ENCODE results near the gene BICD2. TPM values are rescaled to one million over a fixed set of nuclear protein-coding genes. Genes with fewer than 3 reads are reported as not detected.

The BICD2 gene
- total and polyA plus RNA-seq, 4 donors = 32.3 to 38.0 (median 34.2) TPM

- Histone ChIP-seq H3K4me1 (ENCODE audit: control insufficient read depth, insufficient read depth, low read length) (peaks cover 38% of the 10 kb centered on the region), H3K36me3 (ENCODE audit: control insufficient read depth, insufficient read depth, low read length) (no peaks in the 10 kb centered on the region), H3K27ac (ENCODE audit: low read depth, low read length) (no peak overlapping the region), H3K4me3 (ENCODE audit: low read depth, low read length) (no peak overlapping the region), H3K9me3 (ENCODE audit: control insufficient read depth, insufficient read depth, low read length) (no peaks in the 10 kb centered on the region), H3K27me3 (ENCODE audit: control insufficient read depth, insufficient read depth, low read length) (no peaks in the 10 kb centered on the region)
- no peak for DNase-seq (ENCODE audit: low read depth in 4 of 6, low spot score in 6 of 6)
- WGBS (ENCODE audit: insufficient coverage) = no CpG with 5 or more reads among the region's 3 CpGs
These were observed 24.6 kb downstream of the BICD2 start for GRCh38 chr9:92740009-92740408.

GRCh38 chr9:92739346-92739970 is 25.2 kb downstream of the BICD2 start:
- no peak overlapping the region for H3K27ac ChIP-seq (ENCODE audit: low read depth, low read length)
- no peaks in the 10 kb centered on the region for H3K27me3 ChIP-seq (ENCODE audit: control insufficient read depth, insufficient read depth, low read length)
- H3K4me3 ChIP-seq (ENCODE audit: low read depth, low read length) = no peak overlapping the region
- H3K36me3 ChIP-seq (ENCODE audit: control insufficient read depth, insufficient read depth, low read length) = peaks cover 2% of the 10 kb centered on the region
- H3K4me1 ChIP-seq (ENCODE audit: control insufficient read depth, insufficient read depth, low read length) = peaks cover 40% of the 10 kb centered on the region
- no peaks in the 10 kb centered on the region for H3K9me3 ChIP-seq (ENCODE audit: control insufficient read depth, insufficient read depth, low read length)
- WGBS (ENCODE audit: insufficient coverage) = 85% methylated on average over 6 of the region's 11 CpGs
- no peak for DNase-seq (ENCODE audit: low read depth in 4 of 6, low spot score in 6 of 6)

- Histone ChIP-seq H3K9me3 (ENCODE audit: control insufficient read depth, insufficient read depth, low read length) (no peaks in the 10 kb centered on the region), H3K4me3 (ENCODE audit: low read depth, low read length) (no peak overlapping the region), H3K4me1 (ENCODE audit: control insufficient read depth, insufficient read depth, low read length) (peaks cover 40% of the 10 kb centered on the region), H3K27ac (ENCODE audit: low read depth, low read length) (no peak overlapping the region), H3K27me3 (ENCODE audit: control insufficient read depth, insufficient read depth, low read length) (no peaks in the 10 kb centered on the region), H3K36me3 (ENCODE audit: control insufficient read depth, insufficient read depth, low read length) (peaks cover 2% of the 10 kb centered on the region)
- 37% methylated on average over 2 of the region's 5 CpGs for WGBS (ENCODE audit: insufficient coverage)
- peak in 3 of 6 donors; percentile 12 to 65 (median 16) for DNase-seq (ENCODE audit: low read depth in 4 of 6, low spot score in 6 of 6)
These were observed 26.0 kb downstream of the BICD2 start for GRCh38 chr9:92738661-92739081.

- Histone ChIP-seq H3K36me3 (ENCODE audit: control insufficient read depth, insufficient read depth, low read length) (peaks cover 2% of the 10 kb centered on the region), H3K4me1 (ENCODE audit: control insufficient read depth, insufficient read depth, low read length) (peaks cover 40% of the 10 kb centered on the region), H3K27me3 (ENCODE audit: control insufficient read depth, insufficient read depth, low read length) (no peaks in the 10 kb centered on the region), H3K27ac (ENCODE audit: low read depth, low read length) (peak overlapping the region; percentile 29), H3K9me3 (ENCODE audit: control insufficient read depth, insufficient read depth, low read length) (no peaks in the 10 kb centered on the region), H3K4me3 (ENCODE audit: low read depth, low read length) (no peak overlapping the region)
- WGBS (ENCODE audit: insufficient coverage) = 92% methylated on average over 10 of the region's 13 CpGs
- DNase-seq (ENCODE audit: low read depth in 4 of 6, low spot score in 6 of 6) = no peak
These were observed 26.9 kb downstream of the BICD2 start for GRCh38 chr9:92737611-92738299.

GRCh38 chr9:92737216-92737606 is 27.4 kb downstream of the BICD2 start:
- H3K27me3 ChIP-seq (ENCODE audit: control insufficient read depth, insufficient read depth, low read length) = no peaks in the 10 kb centered on the region
- H3K9me3 ChIP-seq (ENCODE audit: control insufficient read depth, insufficient read depth, low read length) = no peaks in the 10 kb centered on the region
- no peak for DNase-seq (ENCODE audit: low read depth in 4 of 6, low spot score in 6 of 6)
- no peak overlapping the region for H3K4me3 ChIP-seq (ENCODE audit: low read depth, low read length)
- WGBS (ENCODE audit: insufficient coverage) = 92% methylated on average over 2 of the region's 6 CpGs
- no peak overlapping the region for H3K27ac ChIP-seq (ENCODE audit: low read depth, low read length)
- peaks cover 2% of the 10 kb centered on the region for H3K36me3 ChIP-seq (ENCODE audit: control insufficient read depth, insufficient read depth, low read length)
- peaks cover 40% of the 10 kb centered on the region for H3K4me1 ChIP-seq (ENCODE audit: control insufficient read depth, insufficient read depth, low read length)

- no peak overlapping the region for H3K4me3 ChIP-seq (ENCODE audit: low read depth, low read length)
These were observed 27.9 kb downstream of the BICD2 start for GRCh38 chr9:92736563-92737215.

GRCh38 chr9:92735636-92736562 is 28.7 kb downstream of the BICD2 start:
- peaks cover 40% of the 10 kb centered on the region for H3K4me1 ChIP-seq (ENCODE audit: control insufficient read depth, insufficient read depth, low read length)
- 80% methylated on average over 6 of the region's 9 CpGs for WGBS (ENCODE audit: insufficient coverage)
- no peak overlapping the region for H3K27ac ChIP-seq (ENCODE audit: low read depth, low read length)
- no peaks in the 10 kb centered on the region for H3K9me3 ChIP-seq (ENCODE audit: control insufficient read depth, insufficient read depth, low read length)
- no peak for DNase-seq (ENCODE audit: low read depth in 4 of 6, low spot score in 6 of 6)
- no peak overlapping the region for H3K4me3 ChIP-seq (ENCODE audit: low read depth, low read length)
- peaks cover 4% of the 10 kb centered on the region for H3K36me3 ChIP-seq (ENCODE audit: control insufficient read depth, insufficient read depth, low read length)
- no peaks in the 10 kb centered on the region for H3K27me3 ChIP-seq (ENCODE audit: control insufficient read depth, insufficient read depth, low read length)

More at GRCh38 chr9:92736563-92737215, 27.9 kb downstream of the BICD2 start:
- Histone ChIP-seq H3K27me3 (ENCODE audit: control insufficient read depth, insufficient read depth, low read length) (no peaks in the 10 kb centered on the region), H3K36me3 (ENCODE audit: control insufficient read depth, insufficient read depth, low read length) (peaks cover 2% of the 10 kb centered on the region), H3K9me3 (ENCODE audit: control insufficient read depth, insufficient read depth, low read length) (no peaks in the 10 kb centered on the region), H3K27ac (ENCODE audit: low read depth, low read length) (no peak overlapping the region), H3K4me1 (ENCODE audit: control insufficient read depth, insufficient read depth, low read length) (peaks cover 40% of the 10 kb centered on the region)
- DNase-seq (ENCODE audit: low read depth in 4 of 6, low spot score in 6 of 6) = peak in 1 of 6 donors; percentile 27
- 85% methylated on average over 3 of the region's 9 CpGs for WGBS (ENCODE audit: insufficient coverage)

GRCh38 chr9:92734931-92735635 is 29.6 kb downstream of the BICD2 start:
- Histone ChIP-seq H3K4me3 (ENCODE audit: low read depth, low read length) (no peak overlapping the region), H3K4me1 (ENCODE audit: control insufficient read depth, insufficient read depth, low read length) (peaks cover 37% of the 10 kb centered on the region)
- WGBS (ENCODE audit: insufficient coverage) = 87% methylated on average over 9 of the region's 9 CpGs

GRCh38 chr9:92730897-92731296 is 33.7 kb downstream of the BICD2 start:
- WGBS (ENCODE audit: insufficient coverage) = 93% methylated on average over 7 of the region's 8 CpGs
- H3K27me3 ChIP-seq (ENCODE audit: control insufficient read depth, insufficient read depth, low read length) = no peaks in the 10 kb centered on the region
- peaks cover 33% of the 10 kb centered on the region for H3K4me1 ChIP-seq (ENCODE audit: control insufficient read depth, insufficient read depth, low read length)
- H3K36me3 ChIP-seq (ENCODE audit: control insufficient read depth, insufficient read depth, low read length) = peaks cover 49% of the 10 kb centered on the region
- H3K27ac ChIP-seq (ENCODE audit: low read depth, low read length) = no peak overlapping the region
- no peak for DNase-seq (ENCODE audit: low read depth in 4 of 6, low spot score in 6 of 6)
- H3K4me3 ChIP-seq (ENCODE audit: low read depth, low read length) = no peak overlapping the region
- H3K9me3 ChIP-seq (ENCODE audit: control insufficient read depth, insufficient read depth, low read length) = no peaks in the 10 kb centered on the region

More at GRCh38 chr9:92734931-92735635, 29.6 kb downstream of the BICD2 start:
- Histone ChIP-seq H3K9me3 (ENCODE audit: control insufficient read depth, insufficient read depth, low read length) (no peaks in the 10 kb centered on the region), H3K36me3 (ENCODE audit: control insufficient read depth, insufficient read depth, low read length) (peaks cover 8% of the 10 kb centered on the region), H3K27ac (ENCODE audit: low read depth, low read length) (no peak overlapping the region), H3K27me3 (ENCODE audit: control insufficient read depth, insufficient read depth, low read length) (no peaks in the 10 kb centered on the region)
- DNase-seq (ENCODE audit: low read depth in 4 of 6, low spot score in 6 of 6) = no peak
